HepG2 (cell line): ENCODE measurements around the gene PODN.

Experiments used
- ETV5 ChIP-seq: IDR thresholded peaks from 2 replicates; pipeline ENCODE4 v1.6.1; 2018; ENCODE audit warnings: missing biosample characterization, missing genetic modification reagents, inconsistent platforms, borderline replicate concordance
- FOXM1 ChIP-seq: sonication (generic); formaldehyde crosslinking; IDR thresholded peaks from 2 replicates; pipeline ENCODE4 v1.5.0; 2020; ENCODE audit warnings: missing genetic modification reagents
- KAT2B ChIP-seq: fragments of 150-350 bp; IDR thresholded peaks from 2 replicates; pipeline ENCODE4 v1.6.1; 2014; ENCODE audit warnings: low read depth, low read length, borderline replicate concordance
- MTF1 ChIP-seq: sonication (generic); formaldehyde crosslinking; IDR thresholded peaks from 2 replicates; pipeline ENCODE4 v1.5.0; 2020; ENCODE audit warnings: missing genetic modification reagents
- SP5 ChIP-seq: IDR thresholded peaks from 2 replicates; pipeline ENCODE4 v1.6.1; 2016; ENCODE audit warnings: low read depth, borderline replicate concordance
- U2AF1 ChIP-seq: fragments of 200-400 bp; formaldehyde crosslinking; optimal IDR thresholded peaks from 2 replicates; pipeline ENCODE3; 2017; ENCODE audit warnings: mild to moderate bottlenecking, low read depth, low read length
- ZNF775 ChIP-seq: sonication (generic); formaldehyde crosslinking; IDR thresholded peaks from 2 replicates; pipeline ENCODE4 v1.4.0; 2020; ENCODE audit warnings: missing genetic modification reagents, mild to moderate bottlenecking, moderate library complexity, borderline replicate concordance
- ZNF792 ChIP-seq: IDR thresholded peaks from 2 replicates; pipeline ENCODE4 v1.6.1; 2016
- ZSCAN30 ChIP-seq: sonication (generic); formaldehyde crosslinking; IDR thresholded peaks from 2 replicates; pipeline ENCODE4 v1.5.0; 2020; ENCODE audit warnings: mild to moderate bottlenecking, missing genetic modification reagents
- TF ChIP-seq, protein P1 (sequence below): fragments of 450-650 bp; IDR thresholded peaks from 2 replicates; pipeline ENCODE4 v1.6.1; 2016

- no peak for TF ChIP-seq KAT2B
- TF ChIP-seq ETV5 (CRISPR knock-in tag) = no peak
- TF ChIP-seq, protein P1, sequence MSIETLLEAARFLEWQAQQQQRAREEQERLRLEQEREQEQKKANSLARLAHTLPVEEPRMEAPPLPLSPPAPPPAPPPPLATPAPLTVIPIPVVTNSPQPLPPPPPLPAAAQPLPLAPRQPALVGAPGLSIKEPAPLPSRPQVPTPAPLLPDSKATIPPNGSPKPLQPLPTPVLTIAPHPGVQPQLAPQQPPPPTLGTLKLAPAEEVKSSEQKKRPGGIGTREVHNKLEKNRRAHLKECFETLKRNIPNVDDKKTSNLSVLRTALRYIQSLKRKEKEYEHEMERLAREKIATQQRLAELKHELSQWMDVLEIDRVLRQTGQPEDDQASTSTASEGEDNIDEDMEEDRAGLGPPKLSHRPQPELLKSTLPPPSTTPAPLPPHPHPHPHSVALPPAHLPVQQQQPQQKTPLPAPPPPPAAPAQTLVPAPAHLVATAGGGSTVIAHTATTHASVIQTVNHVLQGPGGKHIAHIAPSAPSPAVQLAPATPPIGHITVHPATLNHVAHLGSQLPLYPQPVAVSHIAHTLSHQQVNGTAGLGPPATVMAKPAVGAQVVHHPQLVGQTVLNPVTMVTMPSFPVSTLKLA = no peak
- no peak for TF ChIP-seq FOXM1 (CRISPR knock-in tag)
- TF ChIP-seq U2AF1 = no peak
- TF ChIP-seq MTF1 (CRISPR knock-in tag) = no peak
- TF ChIP-seq SP5 (CRISPR knock-in tag) = no peak
- TF ChIP-seq ZNF775 (CRISPR knock-in tag) = no peak
- no peak for TF ChIP-seq ZSCAN30
- no peak for TF ChIP-seq ZNF792 (CRISPR knock-in tag)
Observed at GRCh38 chr1:53125122-53125521, 63.1 kb downstream of the PODN start.
